ENCODE measurements around the gene TBCCD1.

GRCh38 chr3:186571644-186572013, 4.5 kb upstream of the TBCCD1 start:
- TF ChIP-seq CTCF (IDR thresholded peaks at IDR 0.05) (no peak), POLR2A (IDR thresholded peaks at IDR 0.05) (no peak)

All from body of pancreas (tissue), 4 donors.